ENCODE data around the gene EYA2.

- TF ChIP-seq CTCF (conservative IDR thresholded peaks at IDR 0.05; ENCODE audit: low read length) (no peak), EZH2phosphoT487 (IDR thresholded peaks at IDR 0.05; ENCODE audit: borderline replicate concordance) (no peak)
Observed at GRCh38 chr20:47106786-47107185, 212.1 kb downstream of the EYA2 start.

Measured in Loucy (cell line).